HCEC 1CT (cell line): Measurements from ENCODE around the gene MAPK12.
A peak's percentile ranks its signal among the peaks of the same experiment; 100 is the strongest.

Source experiments
- DNase-seq: peaks from one replicate; pipeline ENCODE4 v3.0.0-alpha.2; 2017

MAPK12 gene

GRCh38 chr22:50261615-50262459, at the start of gene MAPK12:
MAPK12 (minus strand) TSS chr22:50261683; CDS start chr22:50261509, 174 bp downstream.
- DNase-seq, result no peak

- DNase-seq, result no peak
Measured at GRCh38 chr22:50310949-50311444, 49.5 kb upstream of the MAPK12 start.

GRCh38 chr22:50310031-50310722, 48.7 kb upstream of the MAPK12 start:
- DNase-seq, result no peak

- no peak for DNase-seq
Measured at GRCh38 chr22:50309601-50309991, 48.1 kb upstream of the MAPK12 start.

GRCh38 chr22:50308986-50309600, 47.6 kb upstream of the MAPK12 start:
- DNase-seq, result no peak

- no peak for DNase-seq
Measured at GRCh38 chr22:50308597-50308935, 47.1 kb upstream of the MAPK12 start.

GRCh38 chr22:50307890-50308596, 46.6 kb upstream of the MAPK12 start:
- no peak for DNase-seq

- peak; percentile 75 for DNase-seq
Measured at GRCh38 chr22:50306753-50307749, 45.6 kb upstream of the MAPK12 start, which contains the start of gene PLXNB2. PLXNB2 (minus strand) TSS chr22:50307646; CDS start chr22:50290584, 17,062 bp downstream.

GRCh38 chr22:50305923-50306566, 44.6 kb upstream of the MAPK12 start:
- peak; percentile 86 for DNase-seq

- no peak for DNase-seq
Measured at GRCh38 chr22:50305393-50305922, 44.0 kb upstream of the MAPK12 start.

- DNase-seq, result no peak
Measured at GRCh38 chr22:50304528-50305392, 43.3 kb upstream of the MAPK12 start.

GRCh38 chr22:50303848-50304527, 42.5 kb upstream of the MAPK12 start:
- no peak for DNase-seq

- DNase-seq, result no peak
Measured at GRCh38 chr22:50303515-50303847, 42.0 kb upstream of the MAPK12 start.

GRCh38 chr22:50302564-50302963, 41.1 kb upstream of the MAPK12 start:
- no peak for DNase-seq

GRCh38 chr22:50302041-50302541, 40.6 kb upstream of the MAPK12 start:
- no peak for DNase-seq

GRCh38 chr22:50301581-50301991, 40.1 kb upstream of the MAPK12 start:
- no peak for DNase-seq

GRCh38 chr22:50300620-50301257, 39.3 kb upstream of the MAPK12 start:
- DNase-seq, result no peak

GRCh38 chr22:50299785-50300619, 38.5 kb upstream of the MAPK12 start:
- no peak for DNase-seq
